GM23338 (cell line): ENCODE data around the gene FGGY. TPM values are rescaled to one million over a fixed set of nuclear protein-coding genes. Genes with fewer than 3 reads are reported as not detected.

Experiments used
- ATAC-seq: fragments of 200-7000 bp; cut with Tn5 transposase; 3 replicates; pipeline ENCODE4 v1.9.1; 2020
- DNase-seq: peaks from one replicate; pipeline ENCODE4 v3.0.0-alpha.2; 2015; ENCODE audit warnings: low spot score
- H2AFZ ChIP-seq: fragments of 200-600 bp; sonication (generic); 2 replicates; pipeline ENCODE4 v1.8.0; 2016; ENCODE audit warnings: antibody characterized with exemption, mild to moderate bottlenecking, moderate library complexity
- H3F3A ChIP-seq: fragments of 200-600 bp; sonication (generic); replicated peaks from 2 replicates; pipeline ENCODE4 v1.8.0; 2017; ENCODE audit warnings: antibody characterized with exemption, mixed run types, low read depth
- H3K27ac ChIP-seq: fragments of 200-600 bp; sonication (generic); 2 replicates; pipeline ENCODE4 v1.6.1; 2016; ENCODE audit warnings: low read depth
- H3K27me3 ChIP-seq: fragments of 200-600 bp; sonication (generic); 2 replicates; pipeline ENCODE4 v1.8.0; 2016; ENCODE audit warnings: mild to moderate bottlenecking, mixed run types, moderate library complexity; ENCODE audit not compliant: insufficient read depth
- H3K36me3 ChIP-seq: fragments of 200-600 bp; sonication (generic); 2 replicates; pipeline ENCODE4 v1.8.0; 2016; ENCODE audit warnings: mild to moderate bottlenecking; ENCODE audit not compliant: insufficient read depth
- H3K4me1 ChIP-seq: fragments of 200-600 bp; sonication (generic); 2 replicates; pipeline ENCODE4 v1.8.0; 2016; ENCODE audit warnings: mild to moderate bottlenecking, moderate library complexity; ENCODE audit not compliant: insufficient read depth
- H3K4me2 ChIP-seq: fragments of 200-600 bp; sonication (generic); 2 replicates; pipeline ENCODE4 v1.7.1; 2017; ENCODE audit warnings: mixed run types
- H3K4me3 ChIP-seq: fragments of 200-600 bp; sonication (generic); 2 replicates; pipeline ENCODE4 v1.6.1; 2016; ENCODE audit warnings: mixed run types
- H3K79me2 ChIP-seq: fragments of 200-600 bp; sonication (generic); replicated peaks from 2 replicates; pipeline ENCODE4 v1.8.0; 2017; ENCODE audit warnings: mild to moderate bottlenecking; ENCODE audit not compliant: insufficient read depth
- H3K9me2 ChIP-seq: fragments of 200-600 bp; sonication (generic); 2 replicates; pipeline ENCODE4 v1.8.0; 2017; ENCODE audit not compliant: insufficient read depth
- H4K20me1 ChIP-seq: fragments of 200-600 bp; sonication (generic); replicated peaks from 2 replicates; pipeline ENCODE4 v1.8.0; 2017; ENCODE audit warnings: mild to moderate bottlenecking; ENCODE audit not compliant: insufficient read depth
- H3K27ac Mint-ChIP-seq: 2 replicates; pipeline ENCODE4 v1.8.0; 2020; ENCODE audit warnings: inconsistent platforms, mild to moderate bottlenecking, moderate library complexity, mixed read lengths
- H3K27me3 Mint-ChIP-seq: 3 replicates; pipeline ENCODE4 v1.8.0; 2022; ENCODE audit warnings: low read depth, mild to moderate bottlenecking, moderate library complexity, mixed read lengths, inconsistent platforms; ENCODE audit not compliant: insufficient read depth, poor library complexity
- H3K36me3 Mint-ChIP-seq: 3 replicates; pipeline ENCODE4 v1.8.0; 2021; ENCODE audit warnings: low read depth, mild to moderate bottlenecking, inconsistent platforms, moderate library complexity, mixed read lengths
- H3K4me1 Mint-ChIP-seq: 3 replicates; pipeline ENCODE4 v1.8.0; 2020; ENCODE audit warnings: mild to moderate bottlenecking, inconsistent platforms, mixed read lengths
- H3K4me3 Mint-ChIP-seq: 3 replicates; pipeline ENCODE4 v1.8.0; 2021; ENCODE audit warnings: moderate library complexity, mild to moderate bottlenecking, inconsistent platforms, mixed read lengths
- H3K9me3 Mint-ChIP-seq: 3 replicates; pipeline ENCODE4 v1.8.0; 2020; ENCODE audit warnings: moderate library complexity, mild to moderate bottlenecking, inconsistent platforms, mixed read lengths
- CTCF ChIP-seq, 2 experiments: fragments of 200-600 bp in 1 of 2; sonication (generic) in 1 of 2; conservative IDR thresholded peaks; 2 replicates each; pipeline versions ENCODE4 v1.5.1 to v1.6.1; 2016 to 2017; ENCODE audit warnings: antibody characterized with exemption in 2 of 2, low read depth in 2 of 2, mild to moderate bottlenecking in 2 of 2, moderate library complexity in 1 of 2
- REST ChIP-seq: IDR thresholded peaks from one replicate; pipeline ENCODE4 v1.6.1; 2018; ENCODE audit warnings: antibody characterized with exemption; ENCODE audit not compliant: unreplicated experiment
- STAT1 ChIP-seq: IDR thresholded peaks from one replicate; pipeline ENCODE4 v1.6.1; 2016; ENCODE audit warnings: antibody characterized with exemption; ENCODE audit not compliant: unreplicated experiment
- ZNF114 ChIP-seq: fragments of 250-450 bp; sonication (Bioruptor Pico); IDR thresholded peaks from 2 replicates; pipeline ENCODE4 v1.5.0; 2020; ENCODE audit warnings: mild to moderate bottlenecking, moderate library complexity
- polyA plus RNA-seq: library from polyadenylated mRNA; unstranded; fragments of >200 nt; fragmentation: Nextera tagmentation; extraction: Ambion mirVana; gene quantifications from 2 replicates; pipeline ENCODE4 v1.2.1, GENCODE V29; 2016
- total RNA-seq: library from RNA; depleted of rRNA; stranded (reverse); fragments of >200 nt; shearing (Covaris generic); gene quantifications from 2 replicates; pipeline ENCODE4 v1.2.3, GENCODE V29; 2014
- TF ChIP-seq, protein P1 (sequence below): fragments of 250-450 bp; sonication (Bioruptor Pico); IDR thresholded peaks from 2 replicates; pipeline ENCODE4 v1.5.0; 2020; ENCODE audit warnings: mild to moderate bottlenecking, moderate library complexity

Gene FGGY
- total and polyA plus RNA-seq, 2 experiments from 2014 or later: 10.9 to 21.4 TPM

DNA sequence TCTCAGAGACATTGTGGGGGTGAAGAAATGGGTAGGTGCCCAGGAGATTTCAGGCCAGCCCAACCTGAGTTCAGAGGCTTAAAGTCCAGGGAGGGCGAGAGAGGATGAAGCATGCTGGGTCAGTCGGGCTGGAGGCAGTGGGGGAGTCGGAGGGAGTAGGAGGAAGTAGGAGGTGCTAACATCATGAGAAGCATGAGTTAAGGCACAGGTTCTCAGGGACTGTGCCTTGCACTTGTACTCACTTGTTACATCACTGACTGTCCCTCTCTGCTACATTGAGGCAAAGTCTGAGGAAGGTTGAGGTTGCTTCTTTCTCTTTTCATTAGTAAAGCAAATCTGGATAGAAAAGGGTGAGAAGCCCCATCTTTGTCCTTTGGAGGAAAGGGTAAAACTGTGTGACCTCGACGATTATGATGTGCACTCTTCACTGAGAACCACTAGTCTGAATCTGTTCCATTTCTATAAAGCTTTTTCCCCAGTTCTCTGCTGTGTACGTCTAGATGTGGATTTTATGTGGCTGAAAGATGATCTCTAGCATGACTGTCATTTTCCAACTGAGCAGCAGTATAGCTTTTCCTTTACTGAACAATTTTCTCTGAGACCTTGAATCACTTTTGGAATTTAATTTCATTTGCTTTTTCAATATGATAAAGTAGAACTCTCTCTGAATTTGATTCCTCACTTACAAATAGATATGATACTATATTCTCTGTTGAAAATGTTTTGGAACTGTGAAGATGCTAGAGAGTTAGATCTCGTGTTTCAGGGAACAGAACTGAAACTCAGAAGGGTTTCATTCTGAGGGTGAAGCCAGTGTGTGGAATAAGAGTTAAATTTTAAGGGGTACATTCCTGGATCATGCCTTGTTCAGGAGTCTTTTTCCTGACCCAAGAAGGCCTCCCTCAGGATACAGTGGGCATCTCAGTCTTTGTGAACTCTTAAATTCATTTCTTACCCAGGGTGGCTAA lies 94.6 kb downstream of the FGGY start (continued):
- TF ChIP-seq REST: no peak
- TF ChIP-seq CTCF (conservative IDR thresholded peaks at IDR 0.05; ENCODE audit: low read depth in 2 of 2): no peak

- Histone ChIP-seq H3K9me2 (peaks cover 7% of the 10 kb centered on the region), H3K4me2 (peak overlapping the region; percentile 9), H3K79me2 (no peaks in the 10 kb centered on the region), H3K27me3 (no peaks in the 10 kb centered on the region), H3K36me3 (no peaks in the 10 kb centered on the region), H3K27ac (no peak overlapping the region), H2AFZ (no peak overlapping the region), H4K20me1 (no peaks in the 10 kb centered on the region), H3F3A (no peaks in the 10 kb centered on the region), H3K4me3 (no peak overlapping the region), H3K4me1 (peaks cover 30% of the 10 kb centered on the region)
- H3K4me1 Mint-ChIP-seq: peaks cover 34% of the 10 kb centered on the region
- no peaks in the 10 kb centered on the region for H3K9me3 Mint-ChIP-seq
- peak overlapping the region; percentile 43; the same call in 1 of the 3 replicates for H3K4me3 Mint-ChIP-seq
- peak; percentile 44 for DNase-seq
- ATAC-seq: peak; percentile 91
- no peaks in the 10 kb centered on the region for H3K36me3 Mint-ChIP-seq
- H3K27ac Mint-ChIP-seq: 0 out of 2 replicates have a peak overlapping the region, but pooled peaks have one; percentile 38
- H3K27me3 Mint-ChIP-seq: no peaks in the 10 kb centered on the region
- TF ChIP-seq, protein P1, sequence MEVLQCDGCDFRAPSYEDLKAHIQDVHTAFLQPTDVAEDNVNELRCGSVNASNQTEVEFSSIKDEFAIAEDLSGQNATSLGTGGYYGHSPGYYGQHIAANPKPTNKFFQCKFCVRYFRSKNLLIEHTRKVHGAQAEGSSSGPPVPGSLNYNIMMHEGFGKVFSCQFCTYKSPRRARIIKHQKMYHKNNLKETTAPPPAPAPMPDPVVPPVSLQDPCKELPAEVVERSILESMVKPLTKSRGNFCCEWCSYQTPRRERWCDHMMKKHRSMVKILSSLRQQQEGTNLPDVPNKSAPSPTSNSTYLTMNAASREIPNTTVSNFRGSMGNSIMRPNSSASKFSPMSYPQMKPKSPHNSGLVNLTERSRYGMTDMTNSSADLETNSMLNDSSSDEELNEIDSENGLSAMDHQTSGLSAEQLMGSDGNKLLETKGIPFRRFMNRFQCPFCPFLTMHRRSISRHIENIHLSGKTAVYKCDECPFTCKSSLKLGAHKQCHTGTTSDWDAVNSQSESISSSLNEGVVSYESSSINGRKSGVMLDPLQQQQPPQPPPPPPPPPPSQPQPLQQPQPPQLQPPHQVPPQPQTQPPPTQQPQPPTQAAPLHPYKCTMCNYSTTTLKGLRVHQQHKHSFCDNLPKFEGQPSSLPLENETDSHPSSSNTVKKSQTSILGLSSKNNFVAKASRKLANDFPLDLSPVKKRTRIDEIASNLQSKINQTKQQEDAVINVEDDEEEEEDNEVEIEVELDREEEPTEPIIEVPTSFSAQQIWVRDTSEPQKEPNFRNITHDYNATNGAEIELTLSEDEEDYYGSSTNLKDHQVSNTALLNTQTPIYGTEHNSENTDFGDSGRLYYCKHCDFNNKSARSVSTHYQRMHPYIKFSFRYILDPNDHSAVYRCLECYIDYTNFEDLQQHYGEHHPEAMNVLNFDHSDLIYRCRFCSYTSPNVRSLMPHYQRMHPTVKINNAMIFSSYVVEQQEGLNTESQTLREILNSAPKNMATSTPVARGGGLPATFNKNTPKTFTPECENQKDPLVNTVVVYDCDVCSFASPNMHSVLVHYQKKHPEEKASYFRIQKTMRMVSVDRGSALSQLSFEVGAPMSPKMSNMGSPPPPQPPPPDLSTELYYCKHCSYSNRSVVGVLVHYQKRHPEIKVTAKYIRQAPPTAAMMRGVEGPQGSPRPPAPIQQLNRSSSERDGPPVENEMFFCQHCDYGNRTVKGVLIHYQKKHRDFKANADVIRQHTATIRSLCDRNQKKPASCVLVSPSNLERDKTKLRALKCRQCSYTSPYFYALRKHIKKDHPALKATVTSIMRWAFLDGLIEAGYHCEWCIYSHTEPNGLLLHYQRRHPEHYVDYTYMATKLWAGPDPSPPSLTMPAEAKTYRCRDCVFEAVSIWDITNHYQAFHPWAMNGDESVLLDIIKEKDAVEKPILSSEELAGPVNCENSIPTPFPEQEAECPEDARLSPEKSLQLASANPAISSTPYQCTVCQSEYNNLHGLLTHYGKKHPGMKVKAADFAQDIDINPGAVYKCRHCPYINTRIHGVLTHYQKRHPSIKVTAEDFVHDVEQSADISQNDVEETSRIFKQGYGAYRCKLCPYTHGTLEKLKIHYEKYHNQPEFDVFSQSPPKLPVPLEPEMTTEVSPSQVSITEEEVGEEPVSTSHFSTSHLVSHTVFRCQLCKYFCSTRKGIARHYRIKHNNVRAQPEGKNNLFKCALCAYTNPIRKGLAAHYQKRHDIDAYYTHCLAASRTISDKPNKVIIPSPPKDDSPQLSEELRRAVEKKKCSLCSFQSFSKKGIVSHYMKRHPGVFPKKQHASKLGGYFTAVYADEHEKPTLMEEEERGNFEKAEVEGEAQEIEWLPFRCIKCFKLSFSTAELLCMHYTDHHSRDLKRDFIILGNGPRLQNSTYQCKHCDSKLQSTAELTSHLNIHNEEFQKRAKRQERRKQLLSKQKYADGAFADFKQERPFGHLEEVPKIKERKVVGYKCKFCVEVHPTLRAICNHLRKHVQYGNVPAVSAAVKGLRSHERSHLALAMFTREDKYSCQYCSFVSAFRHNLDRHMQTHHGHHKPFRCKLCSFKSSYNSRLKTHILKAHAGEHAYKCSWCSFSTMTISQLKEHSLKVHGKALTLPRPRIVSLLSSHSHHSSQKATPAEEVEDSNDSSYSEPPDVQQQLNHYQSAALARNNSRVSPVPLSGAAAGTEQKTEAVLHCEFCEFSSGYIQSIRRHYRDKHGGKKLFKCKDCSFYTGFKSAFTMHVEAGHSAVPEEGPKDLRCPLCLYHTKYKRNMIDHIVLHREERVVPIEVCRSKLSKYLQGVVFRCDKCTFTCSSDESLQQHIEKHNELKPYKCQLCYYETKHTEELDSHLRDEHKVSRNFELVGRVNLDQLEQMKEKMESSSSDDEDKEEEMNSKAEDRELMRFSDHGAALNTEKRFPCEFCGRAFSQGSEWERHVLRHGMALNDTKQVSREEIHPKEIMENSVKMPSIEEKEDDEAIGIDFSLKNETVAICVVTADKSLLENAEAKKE (CRISPR knock-in tag): no peak
- TF ChIP-seq CTCF (conservative IDR thresholded peaks at IDR 0.05; ENCODE audit: low read depth in 2 of 2) (no peak), ZNF114 (CRISPR knock-in tag) (no peak), STAT1 (no peak)
Measured at GRCh38 chr1:59393211-59394180, 96.6 kb downstream of the FGGY start.
